Chondrocyte (in vitro differentiated cells): ENCODE measurements around the gene C8A. TPM values are rescaled to one million over a fixed set of nuclear protein-coding genes. Genes with fewer than 3 reads are reported as not detected.

Source experiments
- DNase-seq: peaks from one replicate; pipeline ENCODE4 v3.0.0; 2021; ENCODE audit warnings: mixed read lengths, low spot score
- H3K27ac Mint-ChIP-seq: one replicate; pipeline ENCODE4 v1.8.0; 2021; ENCODE audit warnings: mild to moderate bottlenecking, moderate library complexity, mixed read lengths; ENCODE audit not compliant: unreplicated experiment
- H3K27me3 Mint-ChIP-seq: 2 replicates; pipeline ENCODE4 v1.8.0; 2021; ENCODE audit warnings: low read depth, mixed read lengths
- H3K36me3 Mint-ChIP-seq: 2 replicates; pipeline ENCODE4 v1.8.0; 2021; ENCODE audit warnings: low read depth, mixed read lengths
- H3K4me1 Mint-ChIP-seq: 2 replicates; pipeline ENCODE4 v1.8.0; 2021; ENCODE audit warnings: low read depth, mild to moderate bottlenecking, mixed read lengths
- H3K4me3 Mint-ChIP-seq: one replicate; pipeline ENCODE4 v1.8.0; 2021; ENCODE audit warnings: mild to moderate bottlenecking, moderate library complexity, mixed read lengths; ENCODE audit not compliant: unreplicated experiment
- H3K9me3 Mint-ChIP-seq: 2 replicates; pipeline ENCODE4 v1.8.0; 2021; ENCODE audit warnings: low read depth, mixed read lengths
- total RNA-seq: library from RNA; stranded (reverse); gene quantifications from 3 replicates; pipeline ENCODE4 v1.2.1, GENCODE V29; 2021
- TF ChIP-seq, protein P1 (sequence below): fragments of 200-600 bp; sonication (generic); IDR thresholded peaks from 2 replicates; pipeline ENCODE4 v1.5.0; 2021; ENCODE audit warnings: antibody characterized with exemption, mild to moderate bottlenecking, moderate library complexity

C8A gene
- total RNA-seq, 1 donor from 2014 or later = not detected

DNA sequence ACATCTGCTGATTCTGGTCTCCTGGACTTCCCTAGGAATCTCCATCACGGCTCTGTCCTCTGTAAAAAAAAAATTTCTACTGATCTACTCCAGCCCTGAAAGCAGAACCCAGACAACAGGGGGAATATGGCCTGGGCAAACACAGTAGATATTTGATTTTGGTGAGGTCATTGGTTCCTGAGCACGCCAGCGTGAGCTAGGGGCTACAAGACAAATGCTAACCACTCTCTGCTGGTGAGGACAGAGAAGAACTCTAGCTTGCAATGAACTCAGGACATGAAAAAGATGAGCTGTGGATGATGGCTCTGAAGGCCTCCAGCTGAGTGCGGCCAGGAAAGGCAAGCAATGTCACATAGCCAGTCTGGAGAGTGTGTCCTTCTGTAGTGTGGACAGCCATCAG, 18.2 kb upstream of the C8A start:
- no peaks in the 10 kb centered on the region for H3K27me3 Mint-ChIP-seq
- no peak overlapping the region for H3K4me3 Mint-ChIP-seq
- no peak overlapping the region for H3K27ac Mint-ChIP-seq
- H3K9me3 Mint-ChIP-seq = peaks cover 10% of the 10 kb centered on the region
- peaks cover 18% of the 10 kb centered on the region for H3K4me1 Mint-ChIP-seq
- TF ChIP-seq, protein P1, sequence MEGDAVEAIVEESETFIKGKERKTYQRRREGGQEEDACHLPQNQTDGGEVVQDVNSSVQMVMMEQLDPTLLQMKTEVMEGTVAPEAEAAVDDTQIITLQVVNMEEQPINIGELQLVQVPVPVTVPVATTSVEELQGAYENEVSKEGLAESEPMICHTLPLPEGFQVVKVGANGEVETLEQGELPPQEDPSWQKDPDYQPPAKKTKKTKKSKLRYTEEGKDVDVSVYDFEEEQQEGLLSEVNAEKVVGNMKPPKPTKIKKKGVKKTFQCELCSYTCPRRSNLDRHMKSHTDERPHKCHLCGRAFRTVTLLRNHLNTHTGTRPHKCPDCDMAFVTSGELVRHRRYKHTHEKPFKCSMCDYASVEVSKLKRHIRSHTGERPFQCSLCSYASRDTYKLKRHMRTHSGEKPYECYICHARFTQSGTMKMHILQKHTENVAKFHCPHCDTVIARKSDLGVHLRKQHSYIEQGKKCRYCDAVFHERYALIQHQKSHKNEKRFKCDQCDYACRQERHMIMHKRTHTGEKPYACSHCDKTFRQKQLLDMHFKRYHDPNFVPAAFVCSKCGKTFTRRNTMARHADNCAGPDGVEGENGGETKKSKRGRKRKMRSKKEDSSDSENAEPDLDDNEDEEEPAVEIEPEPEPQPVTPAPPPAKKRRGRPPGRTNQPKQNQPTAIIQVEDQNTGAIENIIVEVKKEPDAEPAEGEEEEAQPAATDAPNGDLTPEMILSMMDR = no peak
- no peaks in the 10 kb centered on the region for H3K36me3 Mint-ChIP-seq
- DNase-seq = no peak

DNA sequence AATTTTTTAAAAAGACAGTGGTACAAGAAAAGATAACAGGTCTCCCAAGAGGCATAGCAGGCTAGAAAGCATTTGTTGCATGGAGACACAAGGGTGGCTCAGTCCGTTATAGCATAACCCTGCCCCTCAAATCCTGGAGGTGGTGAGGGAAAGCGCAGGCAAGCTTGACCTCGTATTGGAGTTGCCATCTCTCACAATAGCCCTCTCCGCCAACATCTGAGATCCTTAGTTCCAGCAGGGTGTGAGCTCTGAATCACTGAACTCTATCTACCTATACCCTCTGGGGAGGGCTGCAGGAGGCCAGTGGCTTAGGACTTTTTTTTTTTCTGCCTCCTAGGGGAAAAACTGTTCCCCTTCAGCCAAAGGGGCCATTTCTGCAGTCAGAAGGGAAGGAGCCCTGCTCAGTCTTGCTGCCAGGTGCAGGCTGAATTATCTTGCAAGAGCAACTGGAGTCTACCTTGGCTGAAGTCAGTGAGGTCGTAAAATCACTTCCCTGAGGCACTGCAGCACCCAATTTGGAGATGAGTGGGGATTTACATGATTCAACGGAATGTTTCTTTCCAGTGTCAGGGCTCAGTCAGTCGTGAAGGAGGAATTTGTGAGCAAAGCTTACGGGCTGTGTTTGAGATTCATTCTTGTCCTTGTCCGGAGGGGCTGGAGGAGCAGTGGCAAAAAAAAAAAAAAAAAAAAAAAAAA, 17.2 kb upstream of the C8A start:
- TF ChIP-seq, protein P1 = no peak
- no peak overlapping the region for H3K27ac Mint-ChIP-seq
- no peaks in the 10 kb centered on the region for H3K36me3 Mint-ChIP-seq
- H3K27me3 Mint-ChIP-seq = peaks cover 4% of the 10 kb centered on the region
- DNase-seq = no peak
- H3K4me1 Mint-ChIP-seq = peaks cover 8% of the 10 kb centered on the region
- H3K9me3 Mint-ChIP-seq = peaks cover 10% of the 10 kb centered on the region
- no peak overlapping the region for H3K4me3 Mint-ChIP-seq

DNA sequence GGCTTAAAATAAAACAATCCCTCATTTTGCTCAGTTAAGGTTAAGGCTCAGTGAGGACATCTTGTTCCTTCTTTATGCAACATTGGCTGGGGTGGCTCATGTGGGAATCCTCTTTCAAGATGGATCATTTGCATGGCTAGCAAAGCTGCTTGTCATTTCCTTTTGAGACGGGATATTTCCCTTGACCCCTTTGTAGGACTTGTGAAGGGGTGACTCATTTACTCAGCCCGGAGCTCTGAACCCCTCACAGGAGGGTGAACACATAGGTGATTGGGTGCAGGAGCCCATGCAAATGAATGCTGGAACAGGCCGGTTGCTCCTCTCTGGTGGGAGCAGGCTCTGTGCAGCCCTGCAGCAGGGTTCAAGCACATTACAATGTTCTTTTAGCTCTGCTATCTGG, 15.8 kb upstream of the C8A start:
- Mint-ChIP-seq H3K36me3 (no peaks in the 10 kb centered on the region), H3K27me3 (peaks cover 6% of the 10 kb centered on the region), H3K9me3 (peaks cover 10% of the 10 kb centered on the region), H3K4me1 (no peaks in the 10 kb centered on the region), H3K27ac (no peak overlapping the region), H3K4me3 (no peak overlapping the region)
- no peak for DNase-seq
- TF ChIP-seq, protein P1 = no peak

DNA sequence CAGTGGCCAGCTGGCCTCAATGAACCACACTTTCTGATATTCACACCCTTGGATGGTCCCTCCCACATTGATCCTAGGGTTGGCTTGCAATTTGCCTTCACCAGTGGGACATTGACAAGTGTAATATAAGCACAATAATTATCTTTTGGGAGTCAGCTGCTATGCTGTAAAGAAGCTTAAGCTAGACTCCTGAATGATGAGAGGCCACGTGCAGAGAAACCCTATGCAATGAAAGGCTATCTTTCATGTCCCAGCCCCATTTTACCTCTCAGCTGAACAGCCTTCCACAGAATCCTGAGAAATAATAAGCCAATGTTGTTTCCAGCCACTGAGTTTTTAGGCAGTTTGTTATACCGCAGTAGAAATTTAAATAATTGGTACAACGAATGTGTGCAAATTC, 11.1 kb upstream of the C8A start:
- no peaks in the 10 kb centered on the region for H3K4me1 Mint-ChIP-seq
- peaks cover 10% of the 10 kb centered on the region for H3K9me3 Mint-ChIP-seq
- DNase-seq = no peak
- H3K27me3 Mint-ChIP-seq = peaks cover 21% of the 10 kb centered on the region
- H3K27ac Mint-ChIP-seq = no peak overlapping the region
- TF ChIP-seq, protein P1 = no peak
- no peak overlapping the region for H3K4me3 Mint-ChIP-seq
- no peaks in the 10 kb centered on the region for H3K36me3 Mint-ChIP-seq

DNA sequence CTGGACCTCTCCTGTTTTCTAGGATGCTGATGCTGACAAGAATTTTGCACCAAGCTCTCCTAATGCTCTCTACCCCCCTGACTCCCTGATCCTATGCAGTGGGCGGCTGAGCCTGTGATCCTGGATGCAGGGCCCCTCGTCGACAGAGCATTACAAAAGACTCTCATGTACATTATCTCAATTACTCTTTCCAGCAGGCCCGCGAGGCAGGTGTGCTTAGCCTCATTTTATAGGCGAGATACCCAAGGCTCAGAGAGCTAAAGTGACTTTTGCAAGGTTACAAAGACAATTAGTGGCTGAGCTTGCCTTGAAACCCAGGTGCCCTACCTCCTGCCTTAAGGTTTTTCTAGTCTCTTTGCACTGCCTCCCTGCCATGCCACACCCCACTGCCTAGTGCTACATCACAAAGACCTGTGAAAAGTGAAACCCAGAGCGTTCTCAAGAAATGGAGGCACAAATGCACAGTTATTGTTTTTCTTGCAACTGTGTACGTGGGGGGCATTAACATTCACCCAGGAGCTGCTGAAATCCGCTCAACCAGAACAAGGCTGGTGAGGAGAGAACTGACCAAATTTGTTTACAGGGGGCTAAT, 10.0 kb upstream of the C8A start:
- H3K27ac Mint-ChIP-seq = no peak overlapping the region
- H3K4me3 Mint-ChIP-seq = no peak overlapping the region
- H3K36me3 Mint-ChIP-seq = no peaks in the 10 kb centered on the region
- DNase-seq = no peak
- peaks cover 4% of the 10 kb centered on the region for H3K9me3 Mint-ChIP-seq
- peaks cover 21% of the 10 kb centered on the region for H3K27me3 Mint-ChIP-seq
- TF ChIP-seq, protein P1 = no peak
- no peaks in the 10 kb centered on the region for H3K4me1 Mint-ChIP-seq
